Myocyte (in vitro differentiated cells): ENCODE data around the gene SLC5A1. TPM values are rescaled to one million over a fixed set of nuclear protein-coding genes. Genes with fewer than 3 reads are reported as not detected.

Source experiments
- DNase-seq: peaks from one replicate; pipeline ENCODE4 v3.0.0-alpha.2; 2012; ENCODE audit warnings: low read depth
- polyA plus RNA-seq: library from polyadenylated mRNA; unstranded; fragments of >200 nt; gene quantifications from one replicate; pipeline ENCODE4 v1.2.1, GENCODE V29; 2012; ENCODE audit warnings: missing spikeins
- total RNA-seq: library from RNA; depleted of rRNA; stranded (reverse); fragments of >200 nt; gene quantifications from 2 replicates; pipeline ENCODE4 v1.2.3, GENCODE V29; 2014

SLC5A1 gene
- total RNA-seq = not detected in 2 replicates
- 0.13 TPM for polyA plus RNA-seq

GRCh38 chr22:32042924-32043323 lies at the start of gene SLC5A1:
Gene SLC5A1 (plus strand): TSS chr22:32043261. CDS start chr22:32043282, 21 bp downstream.
- DNase-seq = no peak

GRCh38 chr22:31995046-31995445 lies 48.0 kb upstream of the SLC5A1 start:
- DNase-seq = no peak

DNA sequence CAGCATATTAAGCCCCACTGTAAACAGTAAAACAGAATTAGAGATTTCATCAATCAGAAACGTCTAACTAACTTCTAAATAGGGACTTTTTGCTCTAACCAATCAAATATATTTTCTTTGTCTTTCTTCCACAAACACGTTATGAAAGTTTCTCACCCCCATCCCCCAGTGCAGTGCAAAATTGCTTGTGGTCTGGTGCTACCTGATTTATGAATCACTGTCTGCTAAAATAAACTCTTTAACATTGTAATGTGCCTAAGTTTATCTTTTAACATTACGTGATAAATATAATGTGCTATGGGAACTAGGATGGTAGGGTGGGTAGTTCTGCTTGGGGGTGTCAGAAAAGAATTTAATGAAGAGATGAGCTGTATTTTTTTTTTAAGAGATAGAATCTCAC lies 47.3 kb upstream of the SLC5A1 start:
- DNase-seq = no peak

DNA sequence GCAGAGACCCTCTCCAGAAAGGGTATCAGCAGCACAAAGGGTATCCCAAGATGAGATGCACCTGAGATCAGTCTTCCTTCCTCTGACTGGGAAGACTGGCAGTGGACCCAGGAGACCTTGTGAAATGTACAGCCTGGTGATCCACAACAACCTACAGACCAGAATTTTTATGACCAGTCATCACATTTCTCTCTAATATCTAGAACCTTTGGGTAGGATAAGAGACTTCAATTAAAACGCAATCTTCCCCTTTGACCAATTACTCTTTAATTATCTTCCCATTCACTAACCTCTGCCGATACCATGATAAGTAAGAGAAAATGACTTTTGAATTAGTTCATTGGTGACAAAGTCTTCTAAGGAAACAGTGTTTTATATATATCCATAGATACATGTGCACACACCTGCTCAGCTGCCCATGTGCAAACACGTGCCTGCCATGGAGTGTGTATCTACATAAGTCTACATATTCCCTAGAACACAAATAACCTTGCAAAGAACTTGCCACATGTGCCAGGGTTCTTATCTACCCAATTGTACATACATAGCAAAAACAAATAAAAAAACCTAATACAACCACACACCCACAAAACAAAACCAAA lies 44.2 kb upstream of the SLC5A1 start:
- DNase-seq = no peak

DNA sequence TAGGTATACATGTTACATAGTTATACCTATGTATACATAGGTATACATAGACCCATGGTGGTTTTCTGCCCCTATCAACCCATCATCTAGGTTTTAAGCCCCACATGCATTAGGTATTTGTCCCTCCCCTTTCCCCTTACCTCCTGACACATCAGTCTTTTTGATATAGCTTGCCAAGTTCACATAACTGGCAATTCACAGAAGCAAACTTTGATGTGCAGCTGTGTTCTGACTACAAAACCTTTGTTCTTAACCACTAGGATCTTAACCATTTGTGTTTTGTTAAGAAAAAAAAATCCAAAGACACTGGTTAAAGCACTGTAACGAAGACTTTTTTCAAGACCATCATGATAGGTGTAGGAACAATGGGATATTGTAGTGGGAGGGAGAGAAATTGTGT lies 42.9 kb upstream of the SLC5A1 start:
- no peak for DNase-seq

- no peak for DNase-seq
Measured at GRCh38 chr22:32005453-32005852, 37.6 kb upstream of the SLC5A1 start.

DNA sequence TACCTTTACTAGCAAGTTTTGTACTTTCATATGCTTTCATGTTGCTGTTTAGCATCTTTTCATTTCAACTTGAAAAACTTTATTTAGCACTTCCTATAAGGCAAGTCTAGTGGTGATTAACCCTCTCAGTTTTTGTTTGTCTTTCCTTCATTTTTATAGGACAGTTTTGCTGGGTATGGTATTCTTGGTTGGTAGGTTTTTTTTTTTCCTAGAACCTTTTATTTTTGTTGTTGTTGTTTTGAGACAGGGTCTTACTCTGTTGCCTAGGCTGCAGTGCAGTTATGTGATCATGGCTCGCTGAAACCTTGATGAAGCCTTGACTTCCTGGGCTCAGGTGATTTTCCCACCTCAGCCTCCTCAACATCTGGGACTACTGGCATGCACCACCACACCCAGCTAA lies 29.9 kb upstream of the SLC5A1 start:
- DNase-seq = no peak

DNA sequence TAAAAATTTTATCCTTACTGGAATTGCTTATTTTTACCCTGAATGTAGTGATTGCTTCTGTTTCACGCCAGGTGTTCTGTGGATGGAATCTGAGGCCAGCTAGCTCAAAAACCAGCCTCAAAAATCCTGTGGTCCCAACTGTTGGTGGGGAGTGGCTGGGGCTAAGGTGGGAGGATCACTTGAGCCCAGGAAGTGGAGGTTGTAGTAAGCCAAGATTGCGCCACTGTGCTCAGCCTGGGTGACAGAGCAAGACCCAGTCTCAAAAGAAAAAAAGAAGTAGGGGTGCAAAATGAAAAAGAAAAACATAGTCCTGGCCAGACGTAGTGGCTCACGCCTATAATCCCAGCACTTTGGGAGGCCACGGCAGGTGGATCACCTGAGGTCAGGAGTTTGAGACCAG lies 27.0 kb upstream of the SLC5A1 start:
- no peak for DNase-seq

DNA sequence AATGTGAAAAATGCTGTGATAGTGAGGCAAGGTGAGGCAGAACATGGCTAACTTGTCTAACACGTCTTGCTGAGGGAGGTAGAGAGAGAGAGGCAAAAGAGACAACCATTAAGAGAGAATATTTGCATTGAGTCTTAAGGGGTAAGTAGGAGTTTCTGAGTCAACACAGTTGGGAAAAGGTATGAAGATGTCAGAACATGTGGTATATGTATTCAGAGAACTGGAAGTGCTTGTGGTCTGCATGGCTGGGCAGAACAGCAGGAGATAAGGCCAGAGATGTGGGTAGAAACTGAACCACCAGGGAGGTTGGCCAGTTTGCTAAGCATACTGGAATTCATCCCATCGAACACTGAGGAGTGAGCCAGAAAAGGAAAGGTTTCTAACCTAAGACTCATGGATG lies 25.0 kb upstream of the SLC5A1 start:
- peak; percentile 49 for DNase-seq

GRCh38 chr22:32020117-32020516 lies 22.9 kb upstream of the SLC5A1 start:
- DNase-seq = peak; percentile 83

DNA sequence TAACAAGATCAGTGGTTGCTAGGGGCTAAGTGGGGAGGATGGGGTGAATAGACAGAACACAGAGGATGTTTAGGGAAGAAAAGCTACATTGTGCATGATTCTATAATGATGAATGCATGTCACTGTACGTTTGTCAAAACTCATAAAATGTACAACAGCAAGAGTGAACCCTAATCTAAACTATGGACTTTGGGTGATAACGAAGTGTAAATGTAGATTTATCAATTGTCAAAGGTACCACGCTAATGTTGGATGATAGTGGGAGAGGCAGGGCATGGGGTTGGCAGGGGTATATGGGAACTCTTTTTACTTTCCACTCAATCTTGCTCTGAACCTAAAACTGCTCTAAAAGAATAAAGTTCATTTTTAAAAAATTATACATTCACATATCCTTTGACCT lies 21.3 kb upstream of the SLC5A1 start:
- no peak for DNase-seq

GRCh38 chr22:32023251-32023827 lies 19.7 kb upstream of the SLC5A1 start:
- DNase-seq = no peak

DNA sequence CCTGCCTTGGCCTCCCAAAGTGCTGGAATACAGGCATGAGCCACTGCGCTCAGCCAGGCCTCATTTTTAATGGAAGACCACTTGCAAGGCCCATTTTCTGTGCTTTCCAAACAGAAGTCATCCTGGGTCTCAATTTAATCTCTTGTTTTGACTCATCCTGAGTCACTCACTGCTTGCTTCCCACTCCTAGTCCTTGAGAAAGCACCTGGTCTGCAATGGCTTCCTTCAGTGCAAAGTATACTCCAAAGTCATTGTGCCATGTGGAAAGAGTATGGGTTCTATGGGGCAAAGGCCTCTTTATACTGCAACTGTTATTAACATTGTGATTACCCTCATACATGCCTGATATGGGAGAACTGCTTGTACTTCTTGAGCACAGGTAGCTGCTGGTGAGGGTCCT lies 18.3 kb upstream of the SLC5A1 start:
- DNase-seq = no peak

DNA sequence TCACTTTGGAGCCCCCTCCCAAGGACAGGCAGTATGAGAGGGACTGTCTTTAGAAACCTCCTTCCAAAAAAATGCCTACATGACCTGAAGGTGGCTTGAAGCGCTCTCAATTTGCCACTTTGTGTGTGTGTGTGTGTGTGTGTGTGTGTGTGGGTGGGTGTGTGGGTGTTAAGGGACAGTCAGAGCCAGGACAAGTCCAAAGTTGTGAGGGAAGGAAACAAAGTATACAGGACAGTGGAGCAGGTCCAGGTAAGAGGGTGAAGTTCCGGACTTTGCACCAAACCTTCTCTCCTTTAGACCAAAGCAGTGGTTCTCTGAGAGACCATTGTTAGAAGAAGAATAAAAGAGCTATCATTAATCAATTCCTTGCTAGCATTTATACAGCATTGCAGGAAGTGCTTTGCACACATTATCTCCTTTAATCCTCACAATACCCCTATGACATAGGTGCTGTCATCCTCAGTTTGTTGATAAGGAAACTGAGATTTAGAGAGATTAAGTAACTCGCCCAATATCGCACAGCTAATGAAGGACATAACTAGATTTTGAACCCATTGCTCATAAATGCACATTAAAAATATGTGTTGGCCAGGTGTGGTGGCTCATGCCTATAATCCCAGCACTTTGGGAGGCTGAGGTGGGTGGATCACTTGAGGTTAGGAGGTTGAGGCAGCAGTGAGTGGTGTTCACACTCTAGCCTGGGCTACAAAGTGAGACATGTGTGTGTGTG lies 12.4 kb upstream of the SLC5A1 start:
- no peak for DNase-seq

DNA sequence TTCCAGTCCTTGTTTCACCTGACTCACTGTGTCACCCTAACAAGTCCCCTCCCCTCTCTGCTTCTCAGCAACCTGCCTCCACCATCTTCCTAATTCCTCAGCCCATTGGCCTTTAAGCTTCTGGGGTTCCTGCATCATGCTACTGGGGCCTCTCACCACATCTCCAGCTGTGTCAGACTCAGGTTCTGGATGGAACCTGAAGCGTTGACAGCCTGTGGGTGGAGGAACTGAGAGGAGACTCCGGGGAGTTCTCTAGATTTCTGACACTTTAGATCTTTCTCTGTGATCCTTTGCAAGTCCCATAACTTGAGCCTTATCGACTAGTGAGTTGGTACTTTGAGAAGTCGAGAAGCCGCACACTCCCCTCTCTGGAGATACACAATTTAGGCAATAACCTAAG lies 11.6 kb upstream of the SLC5A1 start:
- DNase-seq = no peak

GRCh38 chr22:32034275-32034674 lies 8.8 kb upstream of the SLC5A1 start:
- DNase-seq = no peak

DNA sequence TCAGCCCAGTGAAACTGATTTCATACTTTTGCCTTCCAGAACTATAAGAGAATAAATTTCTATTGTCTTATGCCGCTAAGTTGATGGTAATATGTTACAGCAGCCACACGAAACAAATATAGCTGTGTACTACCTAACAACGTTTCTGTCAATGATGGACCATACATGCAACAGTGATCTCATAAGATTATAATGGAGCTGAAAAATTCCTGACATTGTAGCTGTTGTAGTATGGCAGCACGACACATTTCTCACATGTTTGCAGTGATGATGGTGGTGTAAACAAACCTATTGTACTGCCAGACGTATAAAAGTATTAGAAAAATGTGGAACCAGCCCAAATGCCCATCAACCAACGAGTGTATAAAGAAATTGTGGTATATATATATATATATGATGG lies 5.8 kb upstream of the SLC5A1 start:
- DNase-seq = no peak

- no peak for DNase-seq
Measured at GRCh38 chr22:32040324-32040904, 2.6 kb upstream of the SLC5A1 start.

- no peak for DNase-seq
Measured at GRCh38 chr22:32043391-32043790, 330 bp downstream of the SLC5A1 start.

GRCh38 chr22:32044477-32044876 lies 1.4 kb downstream of the SLC5A1 start:
- DNase-seq = no peak

- peak; percentile 2 for DNase-seq
Measured at GRCh38 chr22:32044913-32045312, 1.9 kb downstream of the SLC5A1 start.

DNA sequence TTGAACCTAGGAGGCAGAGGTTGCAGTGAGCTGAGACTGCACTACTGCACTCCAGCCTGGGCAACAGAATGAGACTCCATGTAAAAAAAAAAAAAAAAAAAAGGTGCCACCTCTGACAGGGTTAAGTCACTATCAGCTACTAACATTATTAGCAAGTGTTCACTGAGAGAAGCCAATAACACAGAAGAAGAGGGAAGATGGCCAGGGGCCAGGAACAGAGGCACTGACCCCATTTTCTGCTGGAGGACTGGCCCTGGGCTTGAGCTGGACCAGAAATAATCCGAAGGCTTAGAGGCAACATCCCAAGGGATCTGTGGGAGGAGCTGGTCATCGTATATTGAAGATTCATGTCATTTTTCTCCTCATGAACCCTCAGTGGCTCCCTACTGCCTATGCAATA lies 5.0 kb downstream of the SLC5A1 start:
- no peak for DNase-seq
